Limb (tissue), 2 donors: ENCODE measurements around the gene DNAH5.
A peak's percentile ranks its signal among the peaks of the same experiment; 100 is the strongest.

Experiments
- DNase-seq, 2 donors: peaks; one replicate each; pipeline ENCODE4 v3.0.0-alpha.2; 2016; ENCODE audit errors: extremely low spot score in 2 of 2

Gene DNAH5

GRCh38 chr5:13731121-13731628 is 213.3 kb downstream of the DNAH5 start:
- DNase-seq: no peak

GRCh38 chr5:13708906-13709305 is 235.6 kb downstream of the DNAH5 start:
- no peak for DNase-seq

GRCh38 chr5:13708432-13708831 is 236.1 kb downstream of the DNAH5 start:
- no peak for DNase-seq

- DNase-seq: no peak
Observed at GRCh38 chr5:13704396-13704795, 240.1 kb downstream of the DNAH5 start.

DNA sequence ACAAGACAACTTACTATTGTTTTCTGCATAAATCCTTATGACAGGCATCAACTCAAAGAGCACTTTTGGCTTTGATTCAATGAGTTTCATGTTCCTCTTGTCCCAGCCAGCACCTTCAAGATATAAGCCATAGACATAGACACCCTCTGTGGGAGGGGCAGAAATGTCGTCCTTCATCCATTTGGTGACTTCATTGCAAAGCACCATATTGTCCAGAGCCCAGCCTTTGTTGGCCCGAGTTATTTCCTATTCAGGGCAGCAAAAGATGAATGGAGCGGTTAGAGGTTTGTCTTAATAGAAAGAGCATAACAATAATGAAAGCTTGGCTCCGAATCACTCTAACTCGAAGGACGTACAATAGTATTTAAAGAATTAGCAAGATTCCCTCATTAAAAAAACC is 243.9 kb downstream of the DNAH5 start:
- DNase-seq: no peak

DNA sequence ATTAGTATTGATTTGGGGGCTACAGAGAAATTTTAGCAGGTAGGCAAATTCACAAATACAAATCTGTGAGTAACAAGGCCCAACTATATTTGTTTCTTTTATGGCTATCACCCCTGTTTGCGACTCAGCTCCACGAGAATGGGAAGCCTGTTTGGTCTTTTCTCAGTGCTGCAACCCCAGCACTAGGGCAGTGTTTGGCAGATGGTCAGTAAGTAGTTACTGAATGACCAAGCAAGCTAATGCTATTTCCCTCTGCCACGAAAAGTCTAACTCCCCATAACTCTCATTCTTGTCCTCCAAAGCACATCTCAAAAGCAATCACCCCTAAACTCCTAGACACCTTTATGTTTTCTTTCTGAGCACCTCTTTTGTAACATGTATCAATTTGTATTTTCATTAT is 245.6 kb downstream of the DNAH5 start:
- DNase-seq: no peak

- DNase-seq: no peak
Observed at GRCh38 chr5:13695076-13695712, 249.3 kb downstream of the DNAH5 start.

GRCh38 chr5:13692172-13692571 is 252.3 kb downstream of the DNAH5 start:
- no peak for DNase-seq

DNA sequence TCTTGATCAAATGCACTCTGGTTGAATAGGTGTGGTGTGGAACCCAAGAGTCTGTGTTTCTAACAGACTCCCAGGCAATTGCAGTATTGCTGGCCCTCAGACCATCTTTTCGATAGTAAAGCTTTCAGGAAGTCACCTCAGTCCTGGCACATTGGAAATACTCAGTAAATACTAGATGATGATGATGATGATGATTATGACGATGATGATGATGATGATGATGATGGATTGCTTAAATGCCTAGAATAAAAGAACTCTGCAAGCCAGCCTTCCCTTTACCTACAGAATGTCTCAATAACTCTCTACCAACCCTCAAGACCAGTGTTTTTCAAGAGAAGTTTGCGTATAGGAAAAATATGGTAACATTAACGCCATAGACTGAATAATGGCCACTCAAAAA is 268.0 kb downstream of the DNAH5 start:
- DNase-seq: no peak

DNA sequence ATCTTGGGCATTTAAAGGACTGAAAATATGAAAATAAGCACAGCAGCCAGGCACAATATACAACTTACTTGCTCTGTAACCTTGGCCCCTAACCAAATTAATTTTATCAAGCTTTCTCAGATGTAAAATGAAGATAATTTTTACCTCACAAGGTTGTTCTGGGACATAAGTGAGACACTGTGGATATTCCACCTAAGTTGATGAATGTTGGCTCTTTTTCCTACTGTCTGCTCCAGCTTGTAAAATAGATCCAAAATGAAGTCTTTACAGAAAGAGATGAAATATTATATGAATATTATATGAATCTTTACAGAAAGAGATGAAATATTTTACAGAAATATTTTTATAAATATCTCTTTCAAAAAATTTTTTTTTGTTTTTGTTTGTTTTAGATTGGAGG is 270.1 kb downstream of the DNAH5 start:
- no peak for DNase-seq

DNA sequence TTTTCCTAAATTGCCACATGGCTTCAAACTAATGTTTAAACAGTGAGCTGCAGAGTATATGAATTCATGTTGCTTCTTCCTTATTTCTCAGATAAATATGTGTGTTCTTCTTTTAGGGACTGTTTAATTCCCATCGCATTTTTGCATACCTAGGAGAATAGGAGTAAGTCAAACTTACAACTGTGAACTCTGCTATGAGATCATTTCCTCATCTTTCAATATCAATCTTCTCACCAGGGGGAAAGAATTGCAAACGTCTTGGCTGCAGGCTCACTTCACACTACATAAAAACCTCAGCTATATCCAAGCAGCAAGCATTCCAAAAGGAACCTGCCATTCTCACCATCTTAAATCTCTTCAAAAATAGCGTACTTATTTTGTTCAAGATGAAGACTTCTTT is 271.0 kb downstream of the DNAH5 start:
- DNase-seq: peak in 1 of 2 donors; percentile 8

DNA sequence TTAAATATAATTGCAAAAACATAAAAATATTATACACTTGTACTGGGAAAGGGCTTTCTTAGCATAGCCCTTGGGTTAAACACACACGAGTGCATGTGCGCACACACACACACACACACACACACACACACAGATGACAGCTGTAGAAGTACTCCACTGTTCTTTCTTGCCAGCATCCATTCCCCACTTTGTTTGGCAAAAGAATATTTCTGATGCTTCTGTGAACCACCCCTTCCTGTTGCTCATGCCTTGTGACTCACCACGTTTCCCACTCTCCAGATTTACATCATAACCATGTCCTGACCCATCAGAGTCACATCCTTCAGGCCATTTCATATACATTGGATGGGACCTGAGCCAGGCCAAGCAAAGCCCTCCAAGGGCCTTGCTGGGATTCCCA is 280.1 kb downstream of the DNAH5 start:
- DNase-seq: no peak

GRCh38 chr5:13662626-13663025 is 281.9 kb downstream of the DNAH5 start:
- no peak for DNase-seq

GRCh38 chr5:13661272-13661671 is 283.2 kb downstream of the DNAH5 start:
- no peak for DNase-seq

DNA sequence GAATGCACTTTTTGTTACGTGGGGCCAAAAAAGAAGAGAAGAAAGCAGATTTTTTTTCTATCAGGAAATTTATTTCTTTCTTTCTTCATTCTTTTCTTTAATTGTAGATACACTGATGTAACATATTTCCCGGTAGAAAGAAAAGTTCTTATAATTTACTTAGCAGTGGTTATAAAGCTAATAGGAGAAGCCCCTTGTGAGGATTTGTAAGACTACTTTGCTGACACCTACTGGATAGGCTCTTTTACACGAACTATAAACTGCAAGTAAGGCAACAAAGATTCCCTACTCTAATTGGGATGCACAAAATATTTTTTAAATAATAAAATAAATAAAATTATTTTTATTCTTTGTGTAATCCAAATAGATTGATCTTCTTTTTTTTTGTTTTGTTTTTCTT is 284.4 kb downstream of the DNAH5 start:
- DNase-seq: no peak

DNA sequence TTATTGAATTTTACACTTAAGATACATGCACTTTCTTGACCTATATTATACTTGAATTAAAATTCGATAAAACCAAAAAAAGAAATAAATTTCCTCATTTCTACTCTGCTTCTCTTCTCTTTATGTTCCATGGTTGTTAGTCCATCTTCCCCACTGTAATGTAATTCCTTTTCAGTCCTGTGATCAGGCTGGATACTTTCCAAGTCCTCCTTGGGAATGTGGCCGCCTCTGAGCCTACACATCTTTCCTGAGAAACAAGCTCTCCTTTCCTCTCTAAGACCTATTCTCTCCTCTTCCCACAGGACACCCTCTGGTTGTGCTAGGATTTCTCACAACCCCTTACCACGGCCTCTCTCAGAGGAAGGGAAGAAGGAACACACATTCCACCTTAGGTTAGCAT is 285.1 kb downstream of the DNAH5 start:
- DNase-seq: no peak

- DNase-seq: no peak
Observed at GRCh38 chr5:13658761-13659160, 285.7 kb downstream of the DNAH5 start.

GRCh38 chr5:13658152-13658551 is 286.3 kb downstream of the DNAH5 start:
- DNase-seq: no peak

- DNase-seq: no peak
Observed at GRCh38 chr5:13653709-13654108, 290.8 kb downstream of the DNAH5 start.

DNA sequence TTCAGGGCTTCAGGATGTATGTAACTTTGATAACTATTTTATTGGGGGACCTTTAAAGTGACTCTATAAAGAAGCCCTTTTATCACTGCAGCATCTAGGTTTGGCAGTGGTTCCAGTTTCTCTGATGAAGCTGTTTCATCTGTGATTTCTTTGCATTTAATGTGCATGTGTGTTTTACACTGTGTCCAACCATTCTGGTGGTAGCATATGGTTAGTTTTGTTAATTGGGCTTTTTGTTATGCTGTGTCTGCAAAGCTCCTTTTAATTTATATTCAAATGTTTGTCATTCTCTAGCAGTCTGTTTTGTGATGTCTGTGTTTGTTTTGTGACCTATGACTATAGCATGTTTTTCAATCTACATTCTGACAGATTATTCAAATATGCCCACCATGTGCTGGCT is 294.8 kb downstream of the DNAH5 start:
- no peak for DNase-seq

- DNase-seq: no peak
Observed at GRCh38 chr5:13648822-13649221, 295.7 kb downstream of the DNAH5 start.

DNA sequence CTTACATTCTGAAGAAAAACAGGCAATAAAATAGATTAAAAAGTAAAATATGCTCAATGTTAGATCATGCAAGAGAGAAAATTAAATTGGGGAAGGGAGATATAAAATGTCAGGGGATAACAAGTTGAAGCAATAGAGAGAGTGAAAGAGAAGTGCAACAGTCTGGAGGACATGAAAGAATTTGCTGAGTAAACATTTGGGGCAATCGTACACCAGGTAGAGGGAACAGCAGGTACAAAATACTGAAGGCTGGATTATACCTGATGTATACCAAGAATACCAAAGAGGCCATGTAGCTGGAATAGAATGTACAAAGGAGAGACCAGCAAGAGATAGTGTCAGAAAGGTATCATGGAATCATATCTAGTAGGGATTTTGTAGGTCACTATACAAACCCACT is 300.8 kb downstream of the DNAH5 start:
- DNase-seq: no peak

DNA sequence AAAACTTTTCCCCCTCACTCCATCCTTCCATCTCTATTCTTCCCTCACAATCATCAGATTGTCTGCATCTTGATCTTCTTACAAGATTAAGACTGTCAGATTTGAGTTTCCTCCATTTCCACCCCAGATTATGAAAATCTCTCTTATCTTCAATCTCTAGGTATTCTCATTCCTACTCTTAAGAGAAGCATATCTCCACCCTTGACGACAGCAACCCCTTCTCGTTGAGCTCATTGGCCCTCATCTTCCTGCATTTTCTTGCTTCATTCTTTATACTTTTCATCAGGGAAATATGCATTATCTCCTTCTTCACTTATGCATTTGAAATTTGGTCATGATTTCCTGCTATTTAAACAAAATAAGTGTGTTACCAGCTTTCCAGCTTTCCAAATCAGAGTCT is 301.3 kb downstream of the DNAH5 start:
- no peak for DNase-seq
